GM21423 (cell line): ENCODE data around the gene WHRN.

Experiments used
- ATAC-seq: cut with Tn5 transposase; IDR thresholded peaks from one replicate; pipeline ENCODE4 v1.9.1; 2021; ENCODE audit warnings: mild to moderate bottlenecking, moderate library complexity; ENCODE audit not compliant: unreplicated experiment

The WHRN gene

GRCh38 chr9:114386886-114387679 is 118.2 kb downstream of the WHRN start:
- ATAC-seq = no peak

GRCh38 chr9:114386361-114386885 is 118.8 kb downstream of the WHRN start:
- no peak for ATAC-seq

DNA sequence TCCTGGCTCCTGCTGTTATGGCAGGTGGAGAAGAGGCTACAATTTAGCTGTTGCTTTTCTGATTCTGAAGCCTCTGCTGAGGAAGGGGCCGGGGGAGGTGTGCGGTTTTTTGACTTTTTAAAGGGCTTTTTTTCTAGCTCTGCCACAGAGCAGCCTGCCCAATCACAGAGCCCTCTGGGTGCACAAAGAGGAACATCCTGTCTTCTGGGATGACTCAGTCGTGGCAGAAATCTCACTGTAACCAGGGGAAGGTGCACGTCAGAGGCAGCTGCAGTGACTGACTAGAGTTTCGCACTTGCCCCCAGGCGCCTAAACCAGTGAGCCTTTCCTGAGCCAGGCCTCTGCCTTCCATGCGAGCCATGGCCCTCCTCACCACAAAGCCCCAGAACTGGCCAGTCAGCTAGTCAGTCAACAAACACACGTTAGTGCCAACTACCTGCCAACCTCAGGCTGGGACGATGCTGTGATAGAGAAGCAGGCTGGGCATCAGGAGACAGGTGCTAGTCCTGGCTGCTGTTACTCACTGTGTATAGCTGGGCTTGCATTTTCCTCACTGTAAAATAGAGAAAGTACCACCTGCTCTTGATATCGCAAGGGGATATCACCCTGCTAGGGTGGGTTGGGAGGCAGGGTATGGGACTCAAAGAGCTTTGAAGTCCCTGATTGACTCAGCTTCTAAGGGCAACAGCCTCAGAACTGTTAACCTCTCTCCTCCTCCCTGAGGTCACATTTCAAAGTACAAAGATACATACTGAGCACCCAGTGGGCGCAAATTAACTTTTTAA is 119.7 kb downstream of the WHRN start:
- ATAC-seq = peak; percentile 86

- ATAC-seq = no peak
Observed at GRCh38 chr9:114384836-114385396, 120.4 kb downstream of the WHRN start.

- no peak for ATAC-seq
Observed at GRCh38 chr9:114384341-114384740, 120.9 kb downstream of the WHRN start.

GRCh38 chr9:114383521-114384231 is 121.6 kb downstream of the WHRN start:
- no peak for ATAC-seq

GRCh38 chr9:114382699-114383520 is 122.4 kb downstream of the WHRN start:
- ATAC-seq = peak; percentile 23

DNA sequence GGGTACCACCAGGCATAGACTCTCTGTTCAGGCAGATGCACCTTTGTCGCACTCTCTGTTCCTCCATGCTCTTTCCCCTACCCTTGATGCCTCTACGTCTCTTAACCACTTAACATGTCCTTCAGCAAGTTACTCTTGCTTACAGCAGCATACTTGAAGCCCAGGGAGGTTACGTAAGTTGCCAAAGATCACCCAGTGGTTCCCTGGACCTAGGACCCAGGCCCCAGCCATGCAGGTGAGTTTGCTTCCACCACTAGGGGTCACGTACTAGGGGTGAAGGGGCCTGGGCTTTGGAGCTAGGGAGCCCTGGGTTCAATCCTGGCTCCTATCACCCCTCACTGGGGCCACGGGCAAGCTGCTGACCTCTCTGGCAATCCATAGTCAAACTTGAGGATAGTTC is 126.4 kb downstream of the WHRN start:
- ATAC-seq = no peak

DNA sequence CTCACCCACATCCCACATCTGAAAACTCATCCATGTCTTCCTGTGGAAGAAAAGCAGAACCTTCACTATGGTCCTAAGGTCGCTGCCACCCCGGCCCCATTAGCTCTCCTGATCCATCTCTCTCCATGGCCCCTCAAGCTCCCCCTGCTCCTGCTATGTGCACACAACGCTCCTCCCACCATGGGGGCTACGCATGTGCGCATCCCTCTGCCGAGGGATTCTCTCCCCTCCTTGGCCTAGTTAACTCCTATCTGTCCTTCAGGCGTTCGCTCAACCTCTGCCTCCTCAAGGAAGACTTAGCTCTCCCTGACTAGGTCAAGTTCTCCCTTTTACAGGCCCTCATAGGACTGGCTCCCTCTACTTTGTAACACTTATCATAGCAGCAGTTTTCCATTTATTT is 127.3 kb downstream of the WHRN start:
- no peak for ATAC-seq

- ATAC-seq = no peak
Observed at GRCh38 chr9:114376586-114377445, 128.5 kb downstream of the WHRN start.

- ATAC-seq = no peak
Observed at GRCh38 chr9:114375386-114376175, 129.7 kb downstream of the WHRN start.

DNA sequence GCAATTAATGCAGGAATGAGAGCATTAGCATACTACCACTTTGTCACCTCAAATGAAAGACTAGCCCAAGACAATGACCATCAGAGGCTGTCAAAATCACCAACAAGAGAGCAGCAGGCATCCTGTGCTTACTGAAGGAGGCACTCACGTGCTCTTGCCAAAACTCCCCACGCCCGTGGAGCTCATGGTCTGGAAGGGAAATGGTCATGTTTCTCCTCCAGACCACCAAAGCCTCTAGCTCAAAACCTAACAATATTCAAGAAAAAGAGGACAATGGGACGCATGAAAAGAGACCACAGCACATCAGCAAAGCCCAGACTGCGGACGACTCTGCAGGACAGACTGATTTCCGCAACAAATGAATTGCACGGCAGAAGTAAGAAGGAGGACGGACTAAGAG is 130.3 kb downstream of the WHRN start:
- ATAC-seq = no peak

DNA sequence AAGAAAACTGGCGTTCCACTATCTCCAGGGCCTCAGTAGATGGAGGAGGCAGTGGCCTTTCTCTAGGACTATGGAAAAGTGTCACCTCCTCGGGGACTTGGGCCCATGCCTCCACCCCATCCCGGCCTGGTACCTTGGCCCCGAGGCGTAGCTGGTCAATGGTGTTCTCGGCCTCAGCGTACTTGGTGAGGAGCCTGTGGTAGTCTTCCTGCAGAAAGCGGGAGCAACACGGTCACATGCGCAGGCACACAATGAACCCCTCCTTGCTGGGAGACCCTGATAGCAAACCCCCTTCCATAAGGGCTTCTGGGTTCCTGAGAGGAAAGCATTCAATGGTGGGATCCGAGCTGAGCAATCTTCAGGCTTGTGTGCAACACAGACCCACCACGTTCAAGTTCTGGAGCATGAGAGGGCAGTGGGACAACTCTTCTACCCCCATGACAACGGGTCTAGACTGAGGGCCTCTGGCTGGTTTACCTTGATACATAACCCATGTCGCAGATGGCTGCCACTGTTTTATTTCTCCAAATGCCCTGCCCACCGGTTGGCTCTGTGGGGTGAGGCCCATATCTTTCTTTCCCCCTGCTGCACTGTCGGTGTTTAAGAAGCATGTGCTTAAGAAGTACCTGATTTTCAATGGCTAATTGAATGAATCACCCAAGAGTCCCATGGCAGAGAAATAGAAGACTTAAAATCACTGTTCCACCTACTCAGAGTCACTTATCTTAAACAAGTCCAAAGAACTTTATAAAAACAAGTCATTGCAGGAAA is 131.1 kb downstream of the WHRN start:
- ATAC-seq = no peak

GRCh38 chr9:114372921-114373448 is 132.3 kb downstream of the WHRN start:
- ATAC-seq = peak; percentile 94

DNA sequence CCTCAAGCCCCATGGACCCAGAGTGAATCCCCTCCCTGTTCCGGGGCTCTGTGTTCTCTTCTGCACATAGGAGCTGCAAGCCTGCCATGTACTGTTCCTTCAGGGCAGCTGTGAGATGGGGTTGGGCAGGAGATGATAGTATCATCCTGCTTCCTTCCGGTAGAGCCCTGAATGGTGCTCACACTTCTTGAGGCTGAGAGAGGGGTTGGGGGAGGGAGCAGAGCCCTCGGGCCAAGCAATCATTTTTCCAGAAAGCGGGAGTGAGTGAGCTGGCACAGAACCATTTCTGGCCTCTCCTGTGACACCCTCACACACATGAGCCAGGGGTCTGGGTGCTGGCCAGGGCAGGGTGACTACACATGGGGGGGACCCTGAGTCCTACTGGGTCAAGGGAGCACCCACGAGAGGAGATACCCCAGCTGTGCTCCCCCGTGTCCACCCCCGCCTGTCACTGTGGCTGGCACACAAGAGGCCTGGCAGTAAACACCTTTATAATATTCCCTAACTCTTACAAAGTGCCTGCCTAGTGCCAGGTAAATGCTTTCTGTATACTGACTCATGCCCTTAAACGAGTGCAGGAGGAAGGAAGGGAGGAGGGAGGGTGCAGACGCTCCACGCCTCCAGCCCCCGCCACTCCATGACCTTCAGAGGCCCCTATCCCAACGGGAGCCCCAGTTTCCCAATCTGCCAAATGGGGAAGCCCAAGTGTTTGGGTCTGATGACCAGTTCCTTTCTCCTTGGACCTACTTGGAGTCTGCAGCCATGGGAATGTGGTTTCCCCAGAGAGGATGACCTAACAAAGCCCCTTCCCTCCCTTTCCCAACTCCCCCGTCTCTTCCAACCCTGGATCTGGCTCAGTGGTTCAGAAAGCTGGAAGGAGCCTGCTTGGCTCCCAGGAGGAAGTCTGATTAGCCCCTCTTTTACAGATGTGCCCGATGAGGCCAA is 133.0 kb downstream of the WHRN start:
- ATAC-seq = peak; percentile 29

GRCh38 chr9:114371343-114371944 is 133.8 kb downstream of the WHRN start:
- no peak for ATAC-seq
